B cell (primary cell): Measurements from ENCODE around the gene HTRA1. TPM values are rescaled to one million over a fixed set of nuclear protein-coding genes. Genes with fewer than 3 reads are reported as not detected.

ENCODE experiments used
- ATAC-seq: fragments of 200-7000 bp; cut with Tn5 transposase; one replicate; pipeline ENCODE4 v1.10.0; 2021; ENCODE audit warnings: low read depth, mild to moderate bottlenecking, moderate number of reproducible peaks, moderate library complexity
- CTCF ChIA-PET: fragments of 350-600 bp; sonication (Branson Sonifier 250); formaldehyde crosslinking; loops from one replicate; lab custom pipeline; 2021; ENCODE audit warnings: antibody characterized with exemption, inconsistent platforms; lab: Charles Lee
- POLR2A ChIA-PET: fragments of 350-600 bp; sonication (Branson Sonifier 250); formaldehyde crosslinking; loops from one replicate; lab custom pipeline; 2021; ENCODE audit warnings: antibody characterized with exemption; lab: Charles Lee
- DNase-seq: peaks from one replicate; pipeline ENCODE4 v3.0.0; 2013
- H2AFZ ChIP-seq: 2 replicates; pipeline ENCODE4 v1.6.1; 2012; ENCODE audit warnings: mild to moderate bottlenecking, low read depth, low read length; ENCODE audit not compliant: insufficient read depth, poor library complexity, severe bottlenecking
- H3K27ac ChIP-seq, 2 donors: 1 replicate in 1 of 2; 2 replicates in 1 of 2; pipeline ENCODE4 v1.5.1; 2012 to 2013; ENCODE audit warnings: low read length in 2 of 2, mild to moderate bottlenecking in 2 of 2, moderate library complexity in 1 of 2
- H3K27me3 ChIP-seq, 4 experiments: fragments of 200-600 bp in 1 of 4; sonication (generic) in 1 of 4; replicated peaks in 1 of 4; 1 replicate in 2 of 4; 2 replicates in 2 of 4; pipeline versions ENCODE4 v1.6.1 to v1.7.0; 2013 to 2016; ENCODE audit warnings: low read length in 3 of 4, mild to moderate bottlenecking in 2 of 4, mixed read lengths in 1 of 4, moderate library complexity in 1 of 4; ENCODE audit not compliant: insufficient read depth in 4 of 4, control insufficient read depth in 3 of 4; ENCODE audit errors: control extremely low read depth in 1 of 4
- H3K36me3 ChIP-seq, 2 experiments: replicated peaks in 1 of 2; 1 replicate in 1 of 2; 2 replicates in 1 of 2; pipeline versions ENCODE4 v1.6.1 to v1.7.1; 2013; ENCODE audit warnings: low read length in 1 of 2; ENCODE audit not compliant: insufficient read depth in 2 of 2, control insufficient read depth in 1 of 2; ENCODE audit errors: control extremely low read depth in 1 of 2, extremely low read depth in 1 of 2
- H3K4me1 ChIP-seq, 2 donors: fragments of 200-600 bp in 1 of 2; sonication (generic) in 1 of 2; 1 replicate in 1 of 2; 2 replicates in 1 of 2; pipeline versions ENCODE4 v1.5.1 to v1.6.1; 2013 to 2017; ENCODE audit warnings: low read length in 2 of 2; ENCODE audit not compliant: control insufficient read depth in 2 of 2, insufficient read depth in 2 of 2
- H3K4me2 ChIP-seq: replicated peaks from 2 replicates; pipeline ENCODE3; 2012; ENCODE audit warnings: mild to moderate bottlenecking, low read depth, low read length; ENCODE audit not compliant: poor library complexity, severe bottlenecking
- H3K4me3 ChIP-seq, 5 experiments: fragments of 200-600 bp in 1 of 5; sonication (generic) in 1 of 5; 1 replicate in 3 of 5; 2 replicates in 2 of 5; pipeline versions ENCODE4 v1.5.1 to v1.7.0; 2011 to 2016; ENCODE audit warnings: low read length in 4 of 5, mild to moderate bottlenecking in 4 of 5, low read depth in 2 of 5, control low read depth in 1 of 5, moderate library complexity in 1 of 5; ENCODE audit not compliant: insufficient read depth in 1 of 5; ENCODE audit errors: control extremely low read depth in 1 of 5, extremely low read depth in 1 of 5
- H3K79me2 ChIP-seq: fragments of 200-600 bp; sonication (generic); one replicate; pipeline ENCODE4 v1.6.0; 2016; ENCODE audit warnings: low read length; ENCODE audit not compliant: control insufficient read depth, insufficient read depth
- H3K9ac ChIP-seq: fragments of 200-600 bp; sonication (generic); 2 replicates; pipeline ENCODE4 v1.6.1; 2017; ENCODE audit warnings: mild to moderate bottlenecking, low read length, moderate library complexity
- H3K9me3 ChIP-seq, 3 donors: one replicate each; pipeline versions ENCODE4 v1.6.1 to v1.7.1; 2013; ENCODE audit warnings: low read length in 2 of 3; ENCODE audit not compliant: control insufficient read depth in 2 of 3, insufficient read depth in 1 of 3; ENCODE audit errors: control extremely low read depth in 1 of 3
- H4K20me1 ChIP-seq: 2 replicates; pipeline ENCODE4 v1.6.0; 2012; ENCODE audit warnings: mild to moderate bottlenecking, low read length; ENCODE audit not compliant: insufficient read depth, control insufficient read depth, poor library complexity, severe bottlenecking
- H3K27ac Mint-ChIP-seq: one replicate; pipeline ENCODE4 v1.8.0; 2021; ENCODE audit warnings: mixed read lengths
- H3K27me3 Mint-ChIP-seq: one replicate; pipeline ENCODE4 v1.8.0; 2021; ENCODE audit warnings: mixed read lengths
- H3K4me1 Mint-ChIP-seq: one replicate; pipeline ENCODE4 v1.8.0; 2021; ENCODE audit warnings: mixed read lengths
- H3K4me3 Mint-ChIP-seq: one replicate; pipeline ENCODE4 v1.8.0; 2021; ENCODE audit warnings: mixed read lengths
- H3K9me3 Mint-ChIP-seq: one replicate; pipeline ENCODE4 v1.8.0; 2022; ENCODE audit warnings: mixed read lengths; ENCODE audit not compliant: insufficient read depth
- EZH2 ChIP-seq: IDR thresholded peaks from 2 replicates; pipeline ENCODE4 v1.6.1; 2012; ENCODE audit warnings: borderline replicate concordance, low read depth, mild to moderate bottlenecking, moderate library complexity, low read length; ENCODE audit not compliant: insufficient read depth, poor library complexity, severe bottlenecking
- WGBS: methylation state at CpG from one replicate; pipeline ENCODE4 v1.1.5; 2013; ENCODE audit warnings: missing lambda C conversion rate; ENCODE audit not compliant: insufficient coverage; 5-methylcytosine and 5-hydroxymethylcytosine counted together
- intact Hi-C: fragments of 100-400 bp; cut with micrococcal nuclease; formaldehyde crosslinking; loops from one replicate; pipeline ENCODE4 v1.10.0; 2022
- polyA plus RNA-seq: library from polyadenylated mRNA; depleted of rRNA; stranded (reverse); fragments of >200 nt; gene quantifications from 2 replicates; pipeline ENCODE4 v1.2.3, GENCODE V29; 2012
- total RNA-seq, 2 donors: library from RNA; stranded (reverse); fragments of 120-200 nt in 1 of 2; gene quantifications; 1 replicate in 1 of 2; 2 replicates in 1 of 2; pipeline versions ENCODE4 v1.2.3 to v1.2.4, GENCODE V29; 2013 to 2022
- TF ChIP-seq, protein P1 (sequence below): fragments of 200-600 bp; IDR thresholded peaks from one replicate; pipeline ENCODE4 v1.8.0; 2022; ENCODE audit warnings: antibody characterized with exemption, mild to moderate bottlenecking

HTRA1 gene
- total and polyA plus RNA-seq, 2 donors (not counting 1 experiment from before 2014, with no cell fraction given): not detected

DNA sequence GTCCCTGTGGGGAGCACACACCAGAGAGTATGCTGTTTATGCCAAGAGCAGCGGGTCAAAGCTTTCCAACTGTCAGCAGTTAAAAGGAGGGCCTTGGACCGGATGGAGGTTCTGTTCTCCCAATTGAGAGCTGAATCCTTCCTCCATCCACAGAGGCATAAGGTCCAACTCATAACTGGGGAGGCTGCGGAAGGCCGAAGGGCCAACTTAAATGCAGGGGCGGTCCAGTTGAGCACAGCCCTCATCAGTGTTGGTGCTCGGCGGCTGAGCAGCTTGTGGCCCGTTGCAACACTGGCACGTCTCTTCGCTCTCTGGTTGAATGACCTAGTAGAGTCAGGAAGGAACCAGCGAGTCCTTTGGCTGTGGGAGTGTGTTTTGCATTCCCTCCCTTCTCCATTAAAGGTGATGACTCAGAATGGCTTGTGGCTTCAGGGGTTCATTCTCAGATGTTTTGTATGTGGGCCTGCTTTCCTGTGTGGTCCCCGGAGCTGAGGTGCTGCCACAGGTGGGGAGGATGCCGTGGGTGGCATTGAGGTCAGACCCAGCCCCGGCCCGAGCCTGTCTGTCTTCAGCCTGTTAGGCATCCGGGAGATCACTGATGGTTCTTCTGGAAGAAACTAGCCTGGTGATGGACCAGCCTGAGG is 54.4 kb downstream of the HTRA1 start:
- H4K20me1 ChIP-seq: no peaks in the 10 kb centered on the region
- no peaks in the 10 kb centered on the region for H3K36me3 ChIP-seq
- H3K27me3 ChIP-seq: no peaks in the 10 kb centered on the region
- Mint-ChIP-seq H3K27ac (no peak overlapping the region), H3K9me3 (no peaks in the 10 kb centered on the region), H3K27me3 (peaks cover 9% of the 10 kb centered on the region), H3K4me3 (no peak overlapping the region), H3K4me1 (peaks cover 2% of the 10 kb centered on the region)
- ATAC-seq: no peak
- H3K9ac ChIP-seq: no peak overlapping the region
- no peaks in the 10 kb centered on the region for H3K9me3 ChIP-seq
- H3K27ac ChIP-seq: no peak overlapping the region
- H2AFZ ChIP-seq: no peak overlapping the region
- no peak overlapping the region for H3K4me2 ChIP-seq
- no peak overlapping the region for H3K4me3 ChIP-seq
- CTCF ChIA-PET: no interaction called here
- no peak for DNase-seq
- intact Hi-C loops: no loop called here
- H3K79me2 ChIP-seq: no peaks in the 10 kb centered on the region
- 67% methylated on average over 11 of the region's 16 CpGs for WGBS
- TF ChIP-seq, protein P1, sequence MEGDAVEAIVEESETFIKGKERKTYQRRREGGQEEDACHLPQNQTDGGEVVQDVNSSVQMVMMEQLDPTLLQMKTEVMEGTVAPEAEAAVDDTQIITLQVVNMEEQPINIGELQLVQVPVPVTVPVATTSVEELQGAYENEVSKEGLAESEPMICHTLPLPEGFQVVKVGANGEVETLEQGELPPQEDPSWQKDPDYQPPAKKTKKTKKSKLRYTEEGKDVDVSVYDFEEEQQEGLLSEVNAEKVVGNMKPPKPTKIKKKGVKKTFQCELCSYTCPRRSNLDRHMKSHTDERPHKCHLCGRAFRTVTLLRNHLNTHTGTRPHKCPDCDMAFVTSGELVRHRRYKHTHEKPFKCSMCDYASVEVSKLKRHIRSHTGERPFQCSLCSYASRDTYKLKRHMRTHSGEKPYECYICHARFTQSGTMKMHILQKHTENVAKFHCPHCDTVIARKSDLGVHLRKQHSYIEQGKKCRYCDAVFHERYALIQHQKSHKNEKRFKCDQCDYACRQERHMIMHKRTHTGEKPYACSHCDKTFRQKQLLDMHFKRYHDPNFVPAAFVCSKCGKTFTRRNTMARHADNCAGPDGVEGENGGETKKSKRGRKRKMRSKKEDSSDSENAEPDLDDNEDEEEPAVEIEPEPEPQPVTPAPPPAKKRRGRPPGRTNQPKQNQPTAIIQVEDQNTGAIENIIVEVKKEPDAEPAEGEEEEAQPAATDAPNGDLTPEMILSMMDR: no peak
- TF ChIP-seq EZH2: no peak
- H3K4me1 ChIP-seq: no peaks in the 10 kb centered on the region
- POLR2A ChIA-PET: no interaction called here

- H3K9me3 ChIP-seq: no peaks in the 10 kb centered on the region
- 22% methylated on average over 1 of the region's 4 CpGs for WGBS
- no peak for TF ChIP-seq EZH2
- TF ChIP-seq, protein P1: no peak
- no peak overlapping the region for H2AFZ ChIP-seq
- POLR2A ChIA-PET: no interaction called here
- no peaks in the 10 kb centered on the region for H4K20me1 ChIP-seq
- CTCF ChIA-PET: no interaction called here
- Mint-ChIP-seq H3K27me3 (peaks cover 7% of the 10 kb centered on the region), H3K9me3 (no peaks in the 10 kb centered on the region), H3K4me1 (peaks cover 2% of the 10 kb centered on the region), H3K4me3 (no peak overlapping the region), H3K27ac (no peak overlapping the region)
- no peaks in the 10 kb centered on the region for H3K36me3 ChIP-seq
- intact Hi-C loops: no loop called here
- DNase-seq (no peak), ATAC-seq (no peak)
- H3K27ac ChIP-seq: no peak overlapping the region
- no peak overlapping the region for H3K4me2 ChIP-seq
- H3K9ac ChIP-seq: no peak overlapping the region
- H3K79me2 ChIP-seq: no peaks in the 10 kb centered on the region
- H3K4me3 ChIP-seq: no peak overlapping the region
- H3K27me3 ChIP-seq: no peaks in the 10 kb centered on the region
- no peaks in the 10 kb centered on the region for H3K4me1 ChIP-seq
These were observed 55.4 kb downstream of the HTRA1 start for GRCh38 chr10:122516734-122517133.
